A549 (cell line): Measurements from ENCODE around the gene PIGZ. TPM values are rescaled to one million over a fixed set of nuclear protein-coding genes. Genes with fewer than 3 reads are reported as not detected.
A peak's percentile ranks its signal among the peaks of the same experiment; 100 is the strongest.

Source experiments
- ATAC-seq, 2 experiments: fragments of 200-7000 bp in 1 of 2; fragments of >200 bp in 1 of 2; cut with Nextera tagmentation in 1 of 2; cut with Tn5 transposase in 1 of 2; 3 replicates each; pipeline versions ENCODE4 v1.8.0 to v1.9.1; 2018 to 2020; ENCODE audit warnings: mild to moderate bottlenecking in 1 of 2, moderate library complexity in 1 of 2
- CTCF ChIA-PET: fragments of 300-600 bp; sonication (Branson Sonifier 250); formaldehyde crosslinking; extraction: SDS; loops from one replicate; lab custom pipeline; 2021; ENCODE audit warnings: antibody characterized with exemption, inconsistent platforms; lab: Yijun Ruan, JAX
- POLR2A ChIA-PET: fragments of 350-600 bp; formaldehyde crosslinking; extraction: SDS; loops from one replicate; lab custom pipeline; 2021; ENCODE audit warnings: antibody characterized with exemption, inconsistent platforms; lab: Yijun Ruan, JAX
- DNase-seq, 2 experiments: peaks; one replicate each; pipeline versions ENCODE4 v3.0.0 to v3.0.0-alpha.2; 2011 to 2016; ENCODE audit warnings: low read depth in 1 of 2, low spot score in 1 of 2
- FAIRE-seq: peaks from 2 replicates; lab custom pipeline; 2011; peaks lifted over from hg19 to GRCh38; lab: Jason Lieb, UNC
- H3K27ac ChIP-seq, 2 experiments: fragments of >200 bp; sonication (Bioruptor Twin); formaldehyde crosslinking; 3 replicates each; pipeline ENCODE4 v1.5.1; 2016 to 2017
- H3K4me1 ChIP-seq: fragments of >200 bp; sonication (Bioruptor Twin); formaldehyde crosslinking; 3 replicates; pipeline ENCODE4 v1.6.1; 2016
- H3K4me2 ChIP-seq: fragments of >200 bp; sonication (Bioruptor Twin); formaldehyde crosslinking; 3 replicates; pipeline ENCODE4 v1.6.1; 2016
- H3K4me3 ChIP-seq: fragments of >200 bp; sonication (Bioruptor Twin); formaldehyde crosslinking; 3 replicates; pipeline ENCODE4 v1.5.1; 2016
- H3K9me3 ChIP-seq: fragments of >200 bp; sonication (Bioruptor Twin); formaldehyde crosslinking; 3 replicates; pipeline ENCODE4 v1.6.1; 2016
- ATOH8 ChIP-seq: fragments of 250-450 bp; sonication (Bioruptor Pico); IDR thresholded peaks from 2 replicates; pipeline ENCODE4 v1.5.0; 2020; ENCODE audit warnings: low read depth, mild to moderate bottlenecking, moderate library complexity
- BHLHE40 ChIP-seq: IDR thresholded peaks from 2 replicates; pipeline ENCODE4 v1.6.1; 2012; ENCODE audit warnings: low read depth, low read length, inconsistent platforms
- CBX2 ChIP-seq: fragments of 200-600 bp; sonication (generic); IDR thresholded peaks from 2 replicates; pipeline ENCODE4 v1.6.1; 2016; ENCODE audit warnings: low read depth, mild to moderate bottlenecking, borderline replicate concordance
- EP300 ChIP-seq, 2 experiments: fragments of >200 bp; sonication (Bioruptor Twin); formaldehyde crosslinking; IDR thresholded peaks; 2 replicates in 1 of 2; 3 replicates in 1 of 2; pipeline ENCODE4 v1.6.1; 2016 to 2017
- FOSL2 ChIP-seq, 2 experiments: fragments of 450-650 bp in 1 of 2; fragments of >200 bp in 1 of 2; sonication (Bioruptor Twin) in 1 of 2; formaldehyde crosslinking; IDR thresholded peaks; 2 replicates each; pipeline versions ENCODE4 v1.5.0 to v1.6.1; 2016 to 2020; ENCODE audit warnings: mild to moderate bottlenecking in 1 of 2, moderate library complexity in 1 of 2
- FOXS1 ChIP-seq: fragments of 250-450 bp; sonication (Bioruptor Pico); IDR thresholded peaks from 2 replicates; pipeline ENCODE4 v1.5.0; 2020; ENCODE audit warnings: mild to moderate bottlenecking, moderate library complexity
- HEYL ChIP-seq: fragments of 250-450 bp; sonication (Bioruptor Pico); IDR thresholded peaks from 2 replicates; pipeline ENCODE4 v1.8.0; 2021; ENCODE audit warnings: mild to moderate bottlenecking, moderate library complexity
- HOXA7 ChIP-seq: fragments of 250-450 bp; sonication (Bioruptor Pico); IDR thresholded peaks from 2 replicates; pipeline ENCODE4 v1.5.0; 2020; ENCODE audit warnings: mild to moderate bottlenecking, moderate library complexity
- KDM1A ChIP-seq: fragments of 200-600 bp; sonication (generic); IDR thresholded peaks from 2 replicates; pipeline ENCODE4 v1.6.1; 2016; ENCODE audit warnings: low read depth, mild to moderate bottlenecking
- KDM5A ChIP-seq: fragments of 200-600 bp; sonication (generic); IDR thresholded peaks from 2 replicates; pipeline ENCODE4 v1.6.1; 2016; ENCODE audit warnings: antibody characterized with exemption, mild to moderate bottlenecking
- NPAS2 ChIP-seq: fragments of 250-450 bp; sonication (Bioruptor Pico); IDR thresholded peaks from 2 replicates; pipeline ENCODE4 v1.8.0; 2022; ENCODE audit warnings: mild to moderate bottlenecking, moderate library complexity, borderline replicate concordance
- PHF8 ChIP-seq: fragments of 200-600 bp; sonication (generic); IDR thresholded peaks from 2 replicates; pipeline ENCODE4 v1.6.1; 2016; ENCODE audit warnings: low read depth, mild to moderate bottlenecking, antibody characterized with exemption, moderate library complexity, borderline replicate concordance
- POLR2A ChIP-seq: IDR thresholded peaks from 2 replicates; pipeline ENCODE4 v1.6.1; 2012; ENCODE audit warnings: mild to moderate bottlenecking, low read length
- RCOR1 ChIP-seq: fragments of 150-350 bp; IDR thresholded peaks from 2 replicates; pipeline ENCODE4 v1.6.1; 2014; ENCODE audit warnings: antibody characterized with exemption, low read length, low read depth
- RFX5 ChIP-seq: fragments of 450-650 bp; IDR thresholded peaks from 2 replicates; pipeline ENCODE4 v1.7.1; 2014; ENCODE audit warnings: antibody characterized with exemption, mild to moderate bottlenecking, moderate library complexity
- RNF2 ChIP-seq: fragments of 200-600 bp; sonication (generic); IDR thresholded peaks from 2 replicates; pipeline ENCODE4 v1.6.1; 2016; ENCODE audit warnings: low read depth, mild to moderate bottlenecking, antibody characterized with exemption, moderate library complexity, borderline replicate concordance
- SREBF2 ChIP-seq: fragments of 450-650 bp; IDR thresholded peaks from 2 replicates; pipeline ENCODE4 v1.6.1; 2014; ENCODE audit warnings: mild to moderate bottlenecking, moderate library complexity
- ZC3H11A ChIP-seq: fragments of 450-650 bp; IDR thresholded peaks from 2 replicates; pipeline ENCODE4 v1.6.1; 2014; ENCODE audit warnings: antibody characterized with exemption, mild to moderate bottlenecking
- ZFP36 ChIP-seq: fragments of 450-650 bp; IDR thresholded peaks from 2 replicates; pipeline ENCODE4 v1.6.1; 2014; ENCODE audit warnings: borderline replicate concordance; ENCODE audit not compliant: partially characterized antibody
- ZNF302 ChIP-seq: fragments of 250-450 bp; sonication (Bioruptor Pico); IDR thresholded peaks from 2 replicates; pipeline ENCODE4 v1.9.0; 2021; ENCODE audit warnings: inconsistent platforms, mild to moderate bottlenecking, moderate library complexity
- WGBS: methylation state at CpG from one replicate; pipeline ENCODE4 v1.1.6; 2017; ENCODE audit errors: missing lambda C conversion rate; 5-methylcytosine and 5-hydroxymethylcytosine counted together
- polyA minus RNA-seq: library from RNA; depleted of rRNA, polyadenylated mRNA; stranded (reverse); fragments of >200 nt; gene quantifications from 2 replicates; pipeline ENCODE4 v1.2.3, GENCODE V29; 2011; rRNA and poly(A)+ RNA removed
- polyA plus RNA-seq, 4 experiments: library from polyadenylated mRNA; depleted of rRNA in 3 of 4; stranded (reverse); fragments of >200 nt; fragmentation: RNase III in 1 of 4; extraction: RNeasy Plus Mini Kit Qiagen cat#74134 plus additional on column Dnase treatment in 1 of 4; gene quantifications; 2 replicates in 3 of 4; 3 replicates in 1 of 4; pipeline ENCODE4 v1.2.3, GENCODE V29; 2011 to 2017

The PIGZ gene
- 1.4 and 1.9 TPM in 2 replicates for polyA plus RNA-seq (2011; rRNA removed)
- polyA plus RNA-seq (2012; cell fraction: cytosol; rRNA removed): 0.85 and 1.3 TPM in 2 replicates
- polyA plus RNA-seq (2012; cell fraction: nucleus; rRNA removed): 2.5 and 3.6 TPM in 2 replicates
- polyA plus RNA-seq (2017; fragmentation: RNase III; extraction: RNeasy Plus Mini Kit Qiagen cat#74134 plus additional on column Dnase treatment): 1.3 to 1.9 TPM (median 1.8 TPM) in 3 replicates
- polyA minus RNA-seq: 0.79 and 1.9 TPM in 2 replicates

DNA sequence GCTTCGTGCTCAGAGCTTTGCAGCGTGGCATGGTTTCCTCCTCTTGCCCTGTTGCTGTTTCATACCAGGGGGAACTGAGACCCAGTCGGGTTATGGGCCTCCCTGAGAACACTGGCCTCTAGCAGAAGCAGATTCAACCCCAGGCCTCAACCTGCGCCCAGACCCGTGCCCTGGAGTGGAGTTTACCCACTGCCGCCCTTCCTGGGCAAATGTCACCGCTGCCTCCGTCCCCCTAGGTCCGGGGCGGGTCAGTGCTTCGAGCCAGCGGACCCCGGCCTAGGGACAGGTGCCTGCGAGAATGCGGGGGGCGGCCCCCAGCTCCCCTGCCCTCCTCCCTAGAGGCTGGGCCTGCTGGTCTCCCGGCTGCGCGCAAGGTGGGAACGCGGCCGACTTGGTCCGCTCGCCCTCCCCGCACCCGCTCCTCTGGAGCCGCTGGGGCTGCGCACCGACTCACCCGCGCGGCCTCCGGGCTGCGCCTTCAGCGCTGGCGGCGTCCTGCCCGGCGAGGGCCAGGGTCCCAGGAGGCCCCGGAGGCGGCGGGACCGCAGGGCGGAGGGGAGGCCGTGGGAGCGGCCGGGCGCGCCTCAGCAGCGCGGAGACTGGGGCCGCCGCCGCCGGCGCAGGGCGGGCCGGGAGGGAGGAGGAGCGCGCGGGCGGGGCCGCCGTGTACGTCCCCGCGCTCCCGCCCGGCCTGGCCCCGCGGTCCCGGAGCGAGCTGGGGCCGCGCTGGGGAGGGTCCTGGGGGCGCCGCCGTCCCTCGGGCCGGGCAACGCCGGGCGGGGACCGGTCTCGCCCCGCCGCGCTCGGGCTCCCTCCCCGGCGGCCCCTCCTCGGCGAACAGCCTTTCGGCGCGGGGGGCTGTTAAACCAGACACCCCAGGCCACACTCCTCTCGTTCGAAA is at the start of gene PIGZ:
Gene PIGZ, minus strand, starts transcription at position 601 of the 901 bp plus-strand sequence. CDS start 16,802 bp downstream, outside the sequence.
- Histone ChIP-seq H3K4me3 (peak within 1 kb of the TSS; percentile 93), H3K4me2 (peak within 1 kb of the TSS; percentile 91), H3K27ac (peak within 1 kb of the TSS; percentile 80 to 97), H3K4me1 (no peaks in the 10 kb centered on the region), H3K9me3 (no peaks in the 10 kb centered on the region; the same call in 2 of the 3 replicates)
- no peak for FAIRE-seq
- peak; percentile 71 to 75 for ATAC-seq
- CTCF ChIA-PET: interaction anchor here (1.1 to 2.3 kb wide), 5 partner anchors 11 to 439 kb away, joined by 3 to 17 read pairs (median 3); partner anchors contain the start of gene NCBP2
- WGBS: 100% methylated on average over 2 of the region's 98 CpGs
- DNase-seq: no peak
- TF ChIP-seq KDM1A: no peak
- TF ChIP-seq ZNF302 (CRISPR knock-in tag): no peak
- no peak for TF ChIP-seq CBX2
- no peak for TF ChIP-seq ZC3H11A
- no peak for TF ChIP-seq HOXA7
- TF ChIP-seq NPAS2 (CRISPR knock-in tag): no peak
- TF ChIP-seq EP300 (IDR thresholded peaks at IDR 0.05): no peak
- 0 out of 2 replicates have a peak, but pooled peaks have one; percentile 40 for TF ChIP-seq RNF2
- no peak for TF ChIP-seq RCOR1
- TF ChIP-seq PHF8: no peak
- TF ChIP-seq FOSL2 (IDR thresholded peaks at IDR 0.05): no peak
- TF ChIP-seq FOSL2 (CRISPR knock-in tag; IDR thresholded peaks at IDR 0.05): no peak
- peak; percentile 26; the same call in 1 of the 2 replicates for TF ChIP-seq POLR2A
- no peak for TF ChIP-seq SREBF2
- no peak for TF ChIP-seq HEYL (CRISPR knock-in tag)
- TF ChIP-seq RFX5: no peak
- TF ChIP-seq FOXS1 (CRISPR knock-in tag): no peak
- POLR2A ChIA-PET: no interaction called here

- DNase-seq (no peak), FAIRE-seq (no peak), ATAC-seq (no peak)
- no peak for TF ChIP-seq KDM5A
- TF ChIP-seq ATOH8 (CRISPR knock-in tag): no peak
- no peak for TF ChIP-seq FOSL2 (IDR thresholded peaks at IDR 0.05)
- no peak for TF ChIP-seq FOSL2 (CRISPR knock-in tag; IDR thresholded peaks at IDR 0.05)
- no peak for TF ChIP-seq ZFP36
- TF ChIP-seq BHLHE40: no peak
- H3K4me1 ChIP-seq: no peaks in the 10 kb centered on the region
- H3K9me3 ChIP-seq: no peaks in the 10 kb centered on the region
- no peak overlapping the region for H3K4me3 ChIP-seq
- H3K4me2 ChIP-seq: no peak overlapping the region
- POLR2A ChIA-PET: no interaction called here
- 96% methylated on average over 4 of the region's 18 CpGs for whole genome bisulfite sequencing
- no peak overlapping the region for H3K27ac ChIP-seq
- CTCF ChIA-PET: interaction anchor here (0.6 to 4.0 kb wide), 5 partner anchors 12 to 153 kb away, joined by 3 to 34 read pairs (median 3); partner anchors contain the start of gene MELTF
Observed at GRCh38 chr3:197017003-197017402, 48.4 kb upstream of the PIGZ start.
